Measurements from ENCODE around the gene SHC2.

The SHC2 gene

DNA sequence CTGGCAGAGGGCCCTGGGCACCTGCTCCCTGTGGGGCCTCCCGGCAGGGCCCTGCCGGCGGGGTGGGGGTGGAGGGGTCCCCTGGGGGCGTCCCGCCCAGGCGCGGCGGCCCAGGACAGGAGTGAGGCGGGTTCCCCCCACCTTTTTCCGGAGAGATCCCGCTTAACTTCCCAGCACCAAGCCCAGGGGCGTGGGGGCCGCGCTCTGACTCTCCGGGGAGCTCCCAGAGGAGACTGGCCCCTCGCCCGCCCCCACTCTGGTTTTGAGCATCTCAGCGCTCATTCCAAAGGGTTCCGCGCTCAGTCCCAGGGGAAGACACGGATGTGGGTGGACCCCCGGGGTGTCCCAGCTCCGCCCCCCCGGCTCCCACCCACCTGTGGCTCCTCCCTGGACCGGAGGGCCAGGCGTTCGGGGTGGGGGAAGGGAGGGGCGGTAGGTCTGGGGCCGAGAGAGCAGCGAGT is 52.4 kb downstream of the SHC2 start:
- Histone ChIP-seq H3F3A (ENCODE audit: insufficient read depth, low read length) (no peaks in the 10 kb centered on the region), H3K9me3 (ENCODE audit: low read length) (no peaks in the 10 kb centered on the region), H2AFZ (ENCODE audit: low read length) (no peak overlapping the region), H4K20me1 (ENCODE audit: insufficient read depth, low read length) (no peaks in the 10 kb centered on the region), H3K9ac (ENCODE audit: low read length) (no peak overlapping the region), H3K27ac (ENCODE audit: low read depth, low read length, poor library complexity, severe bottlenecking) (no peak overlapping the region), H3K36me3 (ENCODE audit: insufficient read depth, low read length) (no peaks in the 10 kb centered on the region), H3K79me2 (ENCODE audit: insufficient read depth, low read length) (no peaks in the 10 kb centered on the region), H3K4me1 (ENCODE audit: insufficient read depth, low read length, severe bottlenecking) (peaks cover 11% of the 10 kb centered on the region), H3K4me2 (ENCODE audit: low read length) (peak overlapping the region; percentile 62), H3K4me3 (ENCODE audit: low read depth, low read length, poor library complexity, severe bottlenecking) (peak overlapping the region; percentile 54), H3K27me3 (ENCODE audit: insufficient read depth, low read length) (no peaks in the 10 kb centered on the region), H3K9me2 (ENCODE audit: low read depth, low read length) (no peaks in the 10 kb centered on the region)
- TF ChIP-seq EZH2 (IDR thresholded peaks at IDR 0.05; ENCODE audit: borderline replicate concordance, low read length) = no peak
- TF ChIP-seq, protein P1, sequence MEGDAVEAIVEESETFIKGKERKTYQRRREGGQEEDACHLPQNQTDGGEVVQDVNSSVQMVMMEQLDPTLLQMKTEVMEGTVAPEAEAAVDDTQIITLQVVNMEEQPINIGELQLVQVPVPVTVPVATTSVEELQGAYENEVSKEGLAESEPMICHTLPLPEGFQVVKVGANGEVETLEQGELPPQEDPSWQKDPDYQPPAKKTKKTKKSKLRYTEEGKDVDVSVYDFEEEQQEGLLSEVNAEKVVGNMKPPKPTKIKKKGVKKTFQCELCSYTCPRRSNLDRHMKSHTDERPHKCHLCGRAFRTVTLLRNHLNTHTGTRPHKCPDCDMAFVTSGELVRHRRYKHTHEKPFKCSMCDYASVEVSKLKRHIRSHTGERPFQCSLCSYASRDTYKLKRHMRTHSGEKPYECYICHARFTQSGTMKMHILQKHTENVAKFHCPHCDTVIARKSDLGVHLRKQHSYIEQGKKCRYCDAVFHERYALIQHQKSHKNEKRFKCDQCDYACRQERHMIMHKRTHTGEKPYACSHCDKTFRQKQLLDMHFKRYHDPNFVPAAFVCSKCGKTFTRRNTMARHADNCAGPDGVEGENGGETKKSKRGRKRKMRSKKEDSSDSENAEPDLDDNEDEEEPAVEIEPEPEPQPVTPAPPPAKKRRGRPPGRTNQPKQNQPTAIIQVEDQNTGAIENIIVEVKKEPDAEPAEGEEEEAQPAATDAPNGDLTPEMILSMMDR (IDR thresholded peaks at IDR 0.05; ENCODE audit: low read length) = no peak

DNA sequence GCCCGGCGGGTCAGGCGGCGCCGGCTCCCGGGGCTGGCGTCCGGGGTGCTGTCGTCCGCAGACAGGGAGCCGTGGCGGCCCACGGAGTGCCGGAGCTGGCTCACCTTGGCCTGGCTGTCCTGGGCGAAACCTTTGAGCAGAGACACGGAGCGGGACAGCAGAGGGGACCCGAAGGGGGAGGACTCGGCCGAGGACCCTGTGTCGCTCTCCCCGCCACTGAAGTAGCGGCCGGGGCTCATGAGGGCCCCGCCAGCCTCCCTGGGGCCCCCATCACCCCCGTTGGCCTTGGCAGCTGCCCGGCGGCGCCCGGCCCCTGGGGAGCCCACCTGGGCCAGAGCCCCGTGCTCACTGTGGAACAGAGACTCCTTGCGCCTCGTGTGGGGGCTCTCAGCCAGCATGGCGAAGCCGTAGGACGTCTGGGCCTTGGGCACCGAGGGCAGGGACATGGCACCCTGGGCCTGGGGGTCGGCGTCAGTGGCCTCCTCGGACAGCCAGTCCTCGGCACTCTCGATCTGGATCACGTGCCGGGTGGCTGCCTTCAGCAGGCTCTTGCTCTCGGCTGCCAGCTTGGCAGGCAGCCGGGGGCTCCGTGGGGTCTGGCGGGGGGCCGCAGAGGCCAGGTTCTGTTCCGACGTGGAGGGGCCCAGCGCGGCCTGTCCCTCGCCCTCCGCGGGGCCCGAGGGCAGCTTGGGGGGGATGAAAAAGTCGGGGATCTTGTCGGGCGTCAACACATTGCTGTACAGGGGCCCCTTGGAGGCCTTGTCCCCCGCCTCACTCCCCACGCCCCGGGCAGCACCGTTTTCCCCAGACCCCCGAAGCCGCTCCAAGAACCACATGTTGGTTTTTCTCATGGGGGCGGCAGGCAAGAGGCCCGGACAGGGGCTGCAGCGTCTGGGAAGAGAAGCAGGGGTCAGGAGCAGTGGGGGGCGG is 53.1 kb downstream of the SHC2 start:
- H3K79me2 ChIP-seq (ENCODE audit: insufficient read depth, low read length) = no peaks in the 10 kb centered on the region
- no peak overlapping the region for H3K27ac ChIP-seq (ENCODE audit: low read depth, low read length, poor library complexity, severe bottlenecking)
- no peak overlapping the region for H2AFZ ChIP-seq (ENCODE audit: low read length)
- H3K4me3 ChIP-seq (ENCODE audit: low read depth, low read length, poor library complexity, severe bottlenecking) = peak overlapping the region; percentile 54
- H3F3A ChIP-seq (ENCODE audit: insufficient read depth, low read length) = no peaks in the 10 kb centered on the region
- H3K9me3 ChIP-seq (ENCODE audit: low read length) = no peaks in the 10 kb centered on the region
- H3K9me2 ChIP-seq (ENCODE audit: low read depth, low read length) = no peaks in the 10 kb centered on the region
- H3K4me2 ChIP-seq (ENCODE audit: low read length) = no peak overlapping the region
- H3K4me1 ChIP-seq (ENCODE audit: insufficient read depth, low read length, severe bottlenecking) = peaks cover 11% of the 10 kb centered on the region
- no peaks in the 10 kb centered on the region for H3K36me3 ChIP-seq (ENCODE audit: insufficient read depth, low read length)
- no peak for TF ChIP-seq EZH2 (IDR thresholded peaks at IDR 0.05; ENCODE audit: borderline replicate concordance, low read length)
- TF ChIP-seq, protein P1 (IDR thresholded peaks at IDR 0.05; ENCODE audit: low read length) = no peak
- no peaks in the 10 kb centered on the region for H3K27me3 ChIP-seq (ENCODE audit: insufficient read depth, low read length)
- H4K20me1 ChIP-seq (ENCODE audit: insufficient read depth, low read length) = no peaks in the 10 kb centered on the region
- H3K9ac ChIP-seq (ENCODE audit: low read length) = no peak overlapping the region

DNA sequence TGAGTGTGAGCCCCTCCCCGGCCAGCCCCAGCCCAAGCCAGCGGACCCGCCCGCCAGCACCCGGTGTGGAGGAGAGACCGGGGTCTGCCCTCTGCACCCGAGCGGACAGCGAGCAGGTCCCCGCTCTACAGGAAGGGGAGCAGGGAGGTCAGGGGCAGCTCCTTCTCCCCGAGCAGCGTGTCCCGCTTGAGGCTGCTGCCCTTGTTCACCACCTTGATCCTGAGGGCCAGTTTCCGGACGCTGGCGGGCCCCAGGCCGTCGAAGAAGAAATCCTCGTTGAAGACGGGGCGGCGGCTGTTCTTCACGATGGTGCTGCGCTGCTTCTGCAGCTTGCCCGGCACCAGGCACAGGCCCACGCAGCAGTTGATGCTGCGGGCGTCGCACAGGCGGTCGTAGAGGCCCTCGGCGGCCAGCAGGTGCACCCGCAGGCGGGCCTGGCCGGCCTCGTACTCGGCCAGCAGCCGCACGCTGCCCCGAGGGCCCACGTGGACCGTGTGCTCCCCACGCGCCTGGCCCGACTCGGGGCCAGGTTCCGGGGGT is 53.8 kb downstream of the SHC2 start:
- Histone ChIP-seq H4K20me1 (ENCODE audit: insufficient read depth, low read length) (no peaks in the 10 kb centered on the region), H2AFZ (ENCODE audit: low read length) (no peak overlapping the region), H3K9me2 (ENCODE audit: low read depth, low read length) (no peaks in the 10 kb centered on the region), H3K36me3 (ENCODE audit: insufficient read depth, low read length) (no peaks in the 10 kb centered on the region), H3K4me1 (ENCODE audit: insufficient read depth, low read length, severe bottlenecking) (peaks cover 11% of the 10 kb centered on the region), H3K27ac (ENCODE audit: low read depth, low read length, poor library complexity, severe bottlenecking) (no peak overlapping the region), H3K9ac (ENCODE audit: low read length) (no peak overlapping the region), H3K79me2 (ENCODE audit: insufficient read depth, low read length) (no peaks in the 10 kb centered on the region), H3K4me3 (ENCODE audit: low read depth, low read length, poor library complexity, severe bottlenecking) (no peak overlapping the region), H3K9me3 (ENCODE audit: low read length) (no peaks in the 10 kb centered on the region), H3K4me2 (ENCODE audit: low read length) (no peak overlapping the region), H3K27me3 (ENCODE audit: insufficient read depth, low read length) (no peaks in the 10 kb centered on the region), H3F3A (ENCODE audit: insufficient read depth, low read length) (no peaks in the 10 kb centered on the region)
- no peak for TF ChIP-seq EZH2 (IDR thresholded peaks at IDR 0.05; ENCODE audit: borderline replicate concordance, low read length)
- TF ChIP-seq, protein P1 (IDR thresholded peaks at IDR 0.05; ENCODE audit: low read length) = no peak
